ENCODE measurements around the gene GARIN6. TPM values are rescaled to one million over a fixed set of nuclear protein-coding genes. Genes with fewer than 3 reads are reported as not detected.
"Not testable (repeated sequence)": the region's sequence is repeated elsewhere in the genome, so short reads cannot be mapped to it uniquely, and the experiment has no call there.

GARIN6 gene
- not detected for total RNA-seq
- long read RNA-seq: 0 reads

GRCh38 chr12:99647453-99647852 is at the start of gene GARIN6:
Gene GARIN6 (plus strand): TSS chr12:99647753. CDS start chr12:99648175, 422 bp downstream.
- DNase-seq (no peak), ATAC-seq (no peak)
- intact Hi-C loops (cut with DNase I, micrococcal nuclease): no loop called here

- ATAC-seq: no peak
- intact Hi-C loops (cut with DNase I, micrococcal nuclease): no loop called here
- no peak for DNase-seq
These were observed 48.8 kb upstream of the GARIN6 start for GRCh38 chr12:99598785-99599184.

GRCh38 chr12:99600388-99600787 is 47.2 kb upstream of the GARIN6 start:
- ATAC-seq: no peak
- no peak for DNase-seq
- intact Hi-C loops (cut with DNase I, micrococcal nuclease): loop anchor here in 1 of 2 donors (5.0 kb wide), 1 partner anchor 68 kb away; no protein-coding TSS in a partner anchor

GRCh38 chr12:99609455-99610181 is 37.9 kb upstream of the GARIN6 start:
- DNase-seq: no peak
- intact Hi-C loops (cut with DNase I, micrococcal nuclease): no loop called here
- ATAC-seq: no peak

GRCh38 chr12:99611117-99611516 is 36.4 kb upstream of the GARIN6 start:
- no peak for ATAC-seq
- intact Hi-C loops (cut with DNase I, micrococcal nuclease): no loop called here
- no peak for DNase-seq

- no peak for DNase-seq
- intact Hi-C loops (cut with DNase I, micrococcal nuclease): no loop called here
- no peak for ATAC-seq
These were observed 36.0 kb upstream of the GARIN6 start for GRCh38 chr12:99611599-99611998.

GRCh38 chr12:99618657-99619056 is 28.9 kb upstream of the GARIN6 start:
- intact Hi-C loops (cut with DNase I, micrococcal nuclease): no loop called here

GRCh38 chr12:99619389-99620158 is 28.0 kb upstream of the GARIN6 start:
- intact Hi-C loops (cut with DNase I, micrococcal nuclease): no loop called here
- ATAC-seq: no peak
- DNase-seq: no peak

More at GRCh38 chr12:99618657-99619056, 28.9 kb upstream of the GARIN6 start:
- no peak for ATAC-seq
- no peak for DNase-seq

GRCh38 chr12:99620159-99620479 is 27.4 kb upstream of the GARIN6 start:
- intact Hi-C loops (cut with DNase I, micrococcal nuclease): no loop called here
- ATAC-seq: no peak
- no peak for DNase-seq

GRCh38 chr12:99624591-99624990 is 23.0 kb upstream of the GARIN6 start:
- DNase-seq; ATAC-seq; intact Hi-C loops (cut with DNase I, micrococcal nuclease): not testable (repeated sequence)

- no peak for ATAC-seq
- no peak for DNase-seq
- intact Hi-C loops (cut with DNase I, micrococcal nuclease): no loop called here
These were observed 20.1 kb upstream of the GARIN6 start for GRCh38 chr12:99627459-99627858.

- intact Hi-C loops (cut with DNase I, micrococcal nuclease): no loop called here
These were observed 2.9 kb upstream of the GARIN6 start for GRCh38 chr12:99644629-99645028.

GRCh38 chr12:99648183-99648582 is 630 bp downstream of the GARIN6 start:
- intact Hi-C loops (cut with DNase I, micrococcal nuclease): no loop called here
- DNase-seq (no peak), ATAC-seq (no peak)

More at GRCh38 chr12:99644629-99645028, 2.9 kb upstream of the GARIN6 start:
- no peak for ATAC-seq
- DNase-seq: no peak

- intact Hi-C loops (cut with DNase I, micrococcal nuclease): no loop called here
- DNase-seq: no peak
- ATAC-seq: no peak
These were observed 2.0 kb downstream of the GARIN6 start for GRCh38 chr12:99649551-99649950.

GRCh38 chr12:99658671-99659349 is 11.3 kb downstream of the GARIN6 start:
- ATAC-seq: no peak
- intact Hi-C loops (cut with DNase I, micrococcal nuclease): no loop called here
- DNase-seq: no peak

- DNase-seq: no peak
- intact Hi-C loops (cut with DNase I, micrococcal nuclease): no loop called here
- no peak for ATAC-seq
These were observed 23.1 kb downstream of the GARIN6 start for GRCh38 chr12:99670635-99671034.

- intact Hi-C loops (cut with DNase I, micrococcal nuclease): no loop called here
- DNase-seq: no peak
These were observed 32.7 kb downstream of the GARIN6 start for GRCh38 chr12:99680276-99680675.

GRCh38 chr12:99686142-99686541 is 38.6 kb downstream of the GARIN6 start:
- DNase-seq (no peak), ATAC-seq (no peak)
- intact Hi-C loops (cut with DNase I, micrococcal nuclease): no loop called here

More at GRCh38 chr12:99680276-99680675, 32.7 kb downstream of the GARIN6 start:
- ATAC-seq: no peak

- ATAC-seq (no peak), DNase-seq (no peak)
- intact Hi-C loops (cut with DNase I, micrococcal nuclease): no loop called here
These were observed 47.5 kb downstream of the GARIN6 start for GRCh38 chr12:99695050-99695449.

All from left colon (tissue), 2 donors.